ENCODE results near the gene METTL16.
A peak's percentile ranks its signal among the peaks of the same experiment; 100 is the strongest.

The METTL16 gene

GRCh38 chr17:2410951-2411350 is 100.7 kb downstream of the METTL16 start:
- no peak for FAIRE-seq

- FAIRE-seq = no peak
Observed at GRCh38 chr17:2406903-2407790, 104.5 kb downstream of the METTL16 start.

GRCh38 chr17:2406271-2406902 is 105.3 kb downstream of the METTL16 start:
- no peak for FAIRE-seq

- no peak for FAIRE-seq
Observed at GRCh38 chr17:2405247-2405926, 106.3 kb downstream of the METTL16 start.

- no peak for FAIRE-seq
Observed at GRCh38 chr17:2403044-2403443, 108.6 kb downstream of the METTL16 start.

- no peak for FAIRE-seq
Observed at GRCh38 chr17:2402544-2402943, 109.1 kb downstream of the METTL16 start.

- FAIRE-seq = peak; percentile 77
Observed at GRCh38 chr17:2401426-2402221, 110.1 kb downstream of the METTL16 start.

GRCh38 chr17:2400877-2401425 is 110.7 kb downstream of the METTL16 start, which contains the start of gene MNT:
TSS of gene MNT (minus strand) at chr17:2401060. CDS start at chr17:2400712, 348 bp downstream.
- FAIRE-seq = no peak

- no peak for FAIRE-seq
Observed at GRCh38 chr17:2400474-2400866, 111.2 kb downstream of the METTL16 start.

GRCh38 chr17:2399572-2400473 is 111.9 kb downstream of the METTL16 start:
- no peak for FAIRE-seq

GRCh38 chr17:2398655-2399571 is 112.8 kb downstream of the METTL16 start:
- FAIRE-seq = no peak

GRCh38 chr17:2398182-2398581 is 113.5 kb downstream of the METTL16 start:
- no peak for FAIRE-seq

GRCh38 chr17:2397247-2398171 is 114.2 kb downstream of the METTL16 start:
- FAIRE-seq = no peak

GRCh38 chr17:2396568-2397246 is 115.0 kb downstream of the METTL16 start:
- peak; percentile 91 for FAIRE-seq

- FAIRE-seq = no peak
Observed at GRCh38 chr17:2396192-2396567, 115.5 kb downstream of the METTL16 start.

- no peak for FAIRE-seq
Observed at GRCh38 chr17:2395258-2396181, 116.2 kb downstream of the METTL16 start.

GRCh38 chr17:2394775-2395201 is 116.9 kb downstream of the METTL16 start:
- FAIRE-seq = no peak
